Large intestine (tissue), 1 donor: ENCODE results near the gene ZNF860. TPM values are rescaled to one million over a fixed set of nuclear protein-coding genes. Genes with fewer than 3 reads are reported as not detected.

Experiments
- polyA plus RNA-seq: library from polyadenylated mRNA; unstranded; fragments of 120-200 nt; gene quantifications from one replicate; pipeline ENCODE4 v1.2.1, GENCODE V29; 2013

ZNF860 gene
- polyA plus RNA-seq, 1 donor: 1.1 TPM

Other genes with a start within 250 kb of the ZNF860 start
- gene OSBPL10, start 488 bp upstream of the ZNF860 start, polyA plus RNA-seq: 12.4 TPM
- gene GPD1L, start 124.9 kb downstream of the ZNF860 start, polyA plus RNA-seq: 17.5 TPM